ENCODE data around the gene TPCN2.

TPCN2 gene

DNA sequence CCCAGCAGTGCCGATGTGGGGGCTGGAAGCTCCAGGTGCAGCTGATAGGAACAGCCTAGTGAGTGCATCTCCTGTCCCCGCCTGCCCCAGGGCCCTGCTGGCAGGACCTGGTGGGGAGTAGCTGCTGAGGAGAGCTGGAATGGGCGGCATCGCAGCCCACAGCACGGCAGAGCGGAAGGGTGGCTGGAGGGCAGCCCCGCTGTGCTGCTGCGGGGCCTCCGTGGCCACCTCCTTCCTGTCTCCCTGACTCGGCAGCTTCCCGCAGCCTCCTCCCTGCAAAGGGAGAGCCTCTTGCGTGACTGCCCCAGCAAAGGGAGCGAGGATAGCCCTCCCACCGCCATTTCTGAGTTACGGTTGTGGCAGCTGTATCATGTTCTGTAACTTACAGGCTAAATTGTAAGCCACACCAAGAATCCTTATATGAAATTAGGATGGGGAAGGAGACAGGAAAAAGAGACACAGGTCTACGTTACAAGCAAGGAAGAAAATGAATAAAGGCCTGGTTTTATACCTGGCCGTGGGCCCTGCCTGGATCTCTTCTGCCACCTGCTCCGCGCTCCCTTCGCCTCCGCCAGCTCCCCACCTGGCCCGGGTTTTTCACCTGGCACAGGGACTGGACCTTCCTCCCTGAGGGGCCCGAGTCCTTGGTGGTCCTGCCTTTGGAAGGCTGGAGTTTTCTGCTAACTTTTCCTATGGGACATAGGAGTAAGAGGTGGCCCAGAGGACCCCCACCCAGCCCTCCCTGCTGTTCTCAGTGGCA, 10.0 kb downstream of the TPCN2 start:
- no peak for DNase-seq

DNA sequence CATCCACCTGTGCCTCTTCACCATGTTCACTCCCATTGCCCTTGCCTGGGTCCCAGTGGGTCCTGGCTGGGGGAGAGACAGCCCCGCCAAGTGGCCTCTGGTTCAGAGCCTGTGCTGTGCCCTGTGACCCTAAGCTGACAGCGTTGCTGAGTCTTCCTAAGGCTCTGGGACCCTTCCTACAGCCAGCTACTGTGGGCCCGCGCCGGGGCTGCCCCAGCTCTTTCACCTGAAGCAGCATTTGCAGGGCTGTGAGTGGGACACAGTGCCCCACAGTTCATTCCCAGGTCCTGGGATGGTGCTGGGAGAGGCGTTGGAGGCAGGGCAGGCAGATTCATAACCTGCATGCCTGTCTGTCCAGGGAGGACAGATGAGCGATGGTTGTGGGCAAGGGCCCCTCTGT, 10.7 kb downstream of the TPCN2 start:
- DNase-seq, result no peak

DNA sequence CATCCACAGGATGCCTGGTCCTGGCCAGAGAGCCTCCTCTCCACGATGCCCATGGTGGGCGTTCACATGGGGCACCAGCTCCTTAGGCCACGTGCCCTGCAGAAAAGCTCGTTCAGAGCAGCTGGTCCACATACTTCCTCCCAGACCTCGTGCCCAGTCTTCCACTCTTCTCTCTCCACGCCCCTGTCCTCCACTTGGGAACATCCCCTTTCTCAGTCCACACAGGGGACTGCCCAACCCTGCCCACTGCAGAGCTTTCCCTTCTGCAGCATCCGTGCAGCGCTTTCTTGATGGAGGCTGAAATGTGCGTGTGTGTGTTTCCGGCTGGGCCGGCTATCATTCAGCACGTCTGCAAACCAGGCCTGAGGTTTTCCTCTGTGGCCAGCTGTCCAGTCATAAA, 11.3 kb downstream of the TPCN2 start:
- no peak for DNase-seq

DNA sequence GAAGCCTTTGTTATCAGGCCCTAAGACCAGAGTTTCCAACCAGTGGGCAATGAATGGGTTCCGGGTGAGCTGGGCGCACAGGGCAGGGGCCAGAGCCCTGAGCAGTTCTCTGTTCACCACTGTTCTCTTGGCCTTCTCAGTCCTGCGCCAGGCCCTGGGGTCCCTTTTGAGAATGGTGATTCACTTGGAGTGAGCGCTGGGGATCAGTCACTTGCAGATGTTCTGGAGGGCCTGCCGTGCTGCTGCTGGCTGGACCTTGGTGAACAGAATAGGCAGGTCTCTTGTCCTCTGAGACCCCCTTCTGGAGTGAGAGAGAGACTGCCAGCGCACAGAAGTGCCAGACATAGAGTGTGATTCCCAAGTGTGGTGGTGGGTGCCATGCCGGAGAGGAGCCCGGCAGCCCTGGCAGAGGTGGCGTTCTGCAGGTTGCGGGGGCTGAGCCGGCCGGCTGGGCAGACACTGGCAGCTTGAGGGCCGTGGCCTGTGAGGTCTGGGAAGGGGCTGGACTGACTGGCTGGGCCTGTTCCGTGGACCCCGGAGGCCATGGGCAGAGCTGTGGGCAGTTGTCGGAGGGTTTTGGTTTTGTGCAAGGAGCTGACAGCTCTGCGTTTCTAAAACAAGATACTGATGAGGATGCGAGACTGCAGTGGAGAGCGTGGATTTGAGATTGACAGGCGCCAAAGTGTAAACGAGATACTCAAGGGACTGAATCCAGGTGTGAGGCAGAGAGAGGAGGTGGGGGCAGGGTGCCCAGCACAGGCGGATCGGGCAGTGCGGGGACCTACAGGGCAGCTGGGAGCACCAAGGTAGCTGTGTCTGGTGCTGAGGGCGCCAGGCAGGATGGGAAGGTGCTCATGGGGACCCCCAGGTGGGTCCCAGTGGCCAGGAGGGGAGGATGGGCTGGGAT, 12.3 kb downstream of the TPCN2 start:
- DNase-seq, result no peak

DNA sequence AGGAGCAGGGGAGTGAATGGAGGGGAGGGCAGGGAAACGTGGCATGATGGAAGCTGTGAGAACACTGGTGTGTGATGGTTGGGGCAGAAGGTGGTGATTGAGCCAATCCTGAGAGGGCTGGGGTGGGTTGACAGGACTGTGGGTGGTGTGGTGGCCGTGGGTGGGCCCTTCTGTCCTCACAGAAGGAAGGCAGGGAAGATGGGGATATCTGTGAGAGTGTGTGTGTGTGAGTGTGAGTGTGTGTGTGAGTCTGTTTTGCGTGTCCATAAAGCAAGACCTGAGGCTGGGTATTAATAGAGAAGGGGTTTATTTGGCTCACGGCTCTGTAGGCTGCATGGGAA, 13.0 kb downstream of the TPCN2 start:
- no peak for DNase-seq

DNA sequence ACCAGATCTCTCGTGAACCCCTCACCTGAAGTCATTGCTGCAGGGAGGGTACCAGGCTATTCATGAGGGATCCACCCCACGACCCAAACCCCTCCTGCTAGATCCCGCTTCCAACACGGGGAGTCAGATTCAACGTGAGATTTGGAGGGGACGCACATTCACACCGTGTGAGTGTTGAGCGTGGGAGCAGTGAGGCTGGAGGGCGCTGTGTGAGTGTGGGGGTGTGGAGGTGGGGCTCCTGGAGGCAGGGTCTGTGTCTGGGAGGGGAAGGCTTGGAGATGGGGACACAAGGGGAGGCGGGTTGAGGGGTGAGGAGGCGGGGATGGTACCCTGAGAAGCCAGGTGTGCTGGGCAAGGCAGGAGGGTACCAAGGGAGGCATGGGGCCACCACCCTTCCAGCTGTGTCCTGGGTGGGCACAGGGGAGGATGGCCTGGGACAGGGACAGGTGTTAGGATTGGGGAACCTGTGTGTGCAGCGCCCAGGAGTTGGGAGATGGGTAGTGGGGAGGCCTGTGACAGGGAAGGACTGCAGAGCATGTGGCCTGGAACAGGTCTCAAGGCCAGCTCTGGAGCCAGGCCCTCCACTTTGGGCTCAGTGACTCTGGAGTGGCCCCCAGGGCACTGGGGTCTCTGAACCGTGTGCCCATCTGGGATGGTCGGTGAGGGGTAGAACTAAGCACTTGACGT, 13.6 kb downstream of the TPCN2 start:
- DNase-seq, result no peak

DNA sequence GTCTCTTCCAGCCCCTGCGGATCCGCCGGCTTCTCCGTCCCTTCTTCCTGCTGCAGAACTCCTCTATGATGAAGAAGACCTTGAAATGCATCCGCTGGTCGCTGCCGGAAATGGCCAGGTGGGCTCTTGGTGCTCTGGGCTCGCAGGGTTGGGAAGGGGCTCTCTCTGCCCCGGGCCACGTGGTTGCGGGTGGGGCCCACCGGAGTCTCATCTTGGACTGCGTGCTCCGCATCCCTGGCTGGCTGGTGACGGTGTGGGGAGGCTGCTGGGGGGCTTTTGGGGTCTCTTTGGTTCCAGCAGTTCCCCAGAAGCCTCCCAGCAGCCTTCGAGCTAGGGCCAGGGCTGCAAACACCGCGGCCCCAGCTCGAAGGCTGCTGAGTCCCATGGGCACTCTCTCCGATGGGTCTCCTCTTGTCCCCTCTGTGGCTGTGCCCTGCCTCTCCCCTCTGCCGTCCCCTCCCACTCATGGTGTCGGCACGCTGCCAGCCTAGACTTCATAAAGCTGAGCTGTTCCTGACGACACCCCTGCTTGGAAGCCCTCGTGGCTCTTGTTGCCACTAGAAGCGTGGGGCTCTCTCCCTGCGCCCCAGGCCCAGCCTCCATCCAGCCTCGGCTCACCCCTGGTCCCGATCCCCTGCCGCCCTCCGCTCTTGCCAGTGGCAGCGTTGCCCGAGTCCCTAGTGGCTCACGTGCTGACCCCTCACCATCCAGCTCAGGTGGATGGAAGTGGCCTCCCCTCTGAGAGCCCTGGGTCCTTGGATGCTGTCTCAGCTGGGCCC, 14.3 kb downstream of the TPCN2 start:
- no peak for DNase-seq

DNA sequence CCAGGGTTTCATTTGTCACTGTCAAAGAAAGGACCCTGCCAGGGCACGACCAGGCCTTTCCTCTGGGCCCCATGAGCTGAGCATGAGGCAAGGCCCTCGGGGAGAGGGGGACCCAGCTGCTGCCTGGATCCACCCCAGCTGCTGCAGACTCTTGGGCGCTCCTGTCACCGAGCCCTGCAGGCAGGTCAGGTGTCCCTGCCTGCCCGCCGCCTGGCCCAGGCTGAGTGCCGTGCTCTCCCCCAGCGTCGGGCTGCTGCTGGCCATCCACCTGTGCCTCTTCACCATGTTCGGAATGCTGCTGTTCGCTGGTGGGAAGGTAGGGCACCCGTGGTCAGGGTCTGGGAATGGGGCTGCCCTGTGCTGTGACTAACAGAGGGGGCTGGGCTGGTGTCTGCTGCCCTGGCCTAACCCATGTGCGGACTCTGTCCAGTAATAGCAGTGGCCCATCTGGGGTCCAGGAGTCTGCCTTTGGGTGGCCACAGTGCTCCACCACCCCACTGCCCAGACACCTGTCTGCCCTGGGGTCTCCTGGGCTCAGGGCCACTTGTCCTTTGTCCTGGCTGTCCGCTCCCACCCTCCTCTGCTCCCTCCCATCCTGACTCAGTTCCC, 15.0 kb downstream of the TPCN2 start:
- no peak for DNase-seq

DNA sequence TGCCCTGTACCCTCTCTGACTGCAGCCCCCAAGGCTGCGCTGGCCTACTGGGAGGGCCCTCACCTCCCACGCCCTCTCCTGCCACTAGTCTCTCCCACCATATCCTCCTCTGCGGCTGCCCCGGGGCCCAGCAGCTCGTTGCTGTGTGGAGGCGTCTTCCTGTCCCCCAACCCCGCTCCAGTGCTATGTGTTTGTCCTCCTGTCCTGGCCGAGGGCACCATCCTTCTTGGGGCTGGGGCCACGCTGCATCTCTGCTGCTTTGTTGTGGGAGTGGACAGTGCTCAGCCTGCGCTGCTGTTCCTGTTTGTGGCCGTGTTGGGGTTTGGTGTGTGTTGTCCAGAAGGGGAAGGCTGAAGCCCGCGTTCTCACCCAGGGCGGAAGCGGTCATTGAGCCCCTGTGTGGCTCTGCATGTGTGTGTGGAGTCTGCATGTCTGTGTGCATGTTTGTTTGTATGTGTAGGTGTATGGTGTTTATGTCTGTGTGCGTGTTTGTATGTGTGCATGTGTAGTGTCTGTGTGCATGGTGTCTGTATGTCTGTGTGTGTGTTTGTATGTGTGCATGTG, 15.7 kb downstream of the TPCN2 start:
- no peak for DNase-seq

DNA sequence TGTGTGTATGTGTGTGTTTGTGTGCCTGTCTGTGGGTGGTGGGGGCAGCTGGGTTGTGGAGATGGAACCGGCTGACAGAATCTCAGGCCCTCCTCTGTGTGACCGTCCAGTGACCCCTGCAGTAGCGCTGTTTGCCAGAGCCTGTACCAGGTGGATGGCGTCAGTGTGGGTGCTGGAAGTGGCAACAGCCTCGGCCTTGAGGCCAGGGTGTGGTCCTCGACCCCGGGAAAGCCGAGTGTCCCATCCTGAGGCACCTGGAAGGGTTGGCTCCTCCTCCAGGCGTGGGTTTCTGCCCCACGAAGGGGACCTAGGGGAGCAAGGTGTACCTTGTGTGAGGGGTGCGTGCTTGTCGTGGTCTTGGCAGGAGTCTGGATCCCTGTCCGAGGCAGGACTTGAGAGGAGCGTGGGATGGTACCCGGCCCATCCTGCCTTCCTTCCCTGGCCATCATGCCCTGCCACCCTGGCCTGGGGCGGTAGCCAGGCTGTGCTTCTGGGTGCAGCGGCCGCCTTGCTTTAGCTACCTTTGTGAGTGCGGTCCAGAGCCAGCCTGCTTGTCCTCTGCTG, 16.5 kb downstream of the TPCN2 start:
- no peak for DNase-seq

DNA sequence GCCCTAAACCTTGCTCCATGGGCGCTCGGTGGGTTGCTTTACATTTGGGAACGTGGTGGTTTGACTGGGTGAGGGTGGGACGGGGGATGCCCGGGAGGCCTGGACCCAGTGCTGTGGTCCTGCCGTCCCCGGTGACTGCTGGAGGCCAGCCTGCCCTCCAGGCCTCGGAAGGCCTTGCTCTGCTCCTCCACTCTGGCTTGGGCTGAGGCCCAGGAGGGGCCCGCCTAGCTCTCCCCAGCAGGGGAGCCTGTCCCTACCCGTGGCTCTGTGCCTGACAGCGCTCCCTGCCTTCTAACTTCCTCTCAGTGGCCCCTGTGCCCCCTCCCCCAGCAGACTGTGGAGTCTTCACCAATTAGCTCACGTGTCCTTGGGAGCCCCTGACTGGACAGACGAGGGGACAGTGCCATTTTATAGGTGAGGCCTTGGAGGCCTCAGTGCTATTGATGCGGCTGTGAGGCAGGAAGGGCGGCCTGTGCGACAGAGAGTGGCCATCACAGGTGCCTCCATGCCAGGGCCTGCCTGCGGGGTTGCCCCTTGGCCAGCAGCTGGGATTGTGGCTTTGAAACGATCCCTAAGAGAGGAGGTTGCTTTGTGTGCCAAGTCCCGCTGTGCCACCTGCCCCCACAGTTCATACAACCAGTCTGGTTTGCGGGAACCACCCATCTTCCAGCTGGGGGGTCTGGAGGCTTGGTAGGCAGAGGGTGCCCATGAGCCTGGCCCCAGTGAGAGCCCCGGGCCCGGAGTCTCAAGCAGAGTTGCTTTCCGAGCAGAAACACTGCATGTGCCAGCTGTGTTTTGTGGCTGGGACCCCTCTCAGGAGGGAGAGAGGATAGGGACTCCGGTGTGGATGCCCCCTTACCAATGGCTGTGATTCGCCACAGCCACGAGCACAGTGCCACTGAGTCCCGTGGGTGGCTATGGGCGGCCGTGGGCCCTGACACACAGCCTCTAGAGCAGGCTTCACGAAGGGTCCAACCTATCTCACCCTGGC, 17.7 kb downstream of the TPCN2 start:
- DNase-seq, result no peak

DNA sequence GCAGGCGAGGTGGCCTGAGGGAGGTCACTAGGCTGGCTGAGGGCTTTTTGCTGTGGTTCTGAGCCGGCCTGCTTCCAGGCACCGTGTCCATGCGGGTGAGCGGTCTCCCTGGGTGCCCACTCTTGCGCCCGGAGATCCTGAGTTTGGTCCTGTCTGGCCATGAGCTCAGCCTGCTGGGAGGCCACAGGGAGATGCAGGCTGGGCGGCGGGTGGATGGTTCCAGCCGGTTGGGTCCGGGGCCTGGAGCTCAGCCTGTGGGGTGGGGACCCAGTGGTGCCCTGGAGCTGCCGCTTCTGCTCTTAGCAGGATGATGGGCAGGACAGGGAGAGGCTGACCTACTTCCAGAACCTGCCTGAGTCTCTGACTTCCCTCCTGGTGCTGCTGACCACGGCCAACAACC, 18.5 kb downstream of the TPCN2 start:
- no peak for DNase-seq

DNA sequence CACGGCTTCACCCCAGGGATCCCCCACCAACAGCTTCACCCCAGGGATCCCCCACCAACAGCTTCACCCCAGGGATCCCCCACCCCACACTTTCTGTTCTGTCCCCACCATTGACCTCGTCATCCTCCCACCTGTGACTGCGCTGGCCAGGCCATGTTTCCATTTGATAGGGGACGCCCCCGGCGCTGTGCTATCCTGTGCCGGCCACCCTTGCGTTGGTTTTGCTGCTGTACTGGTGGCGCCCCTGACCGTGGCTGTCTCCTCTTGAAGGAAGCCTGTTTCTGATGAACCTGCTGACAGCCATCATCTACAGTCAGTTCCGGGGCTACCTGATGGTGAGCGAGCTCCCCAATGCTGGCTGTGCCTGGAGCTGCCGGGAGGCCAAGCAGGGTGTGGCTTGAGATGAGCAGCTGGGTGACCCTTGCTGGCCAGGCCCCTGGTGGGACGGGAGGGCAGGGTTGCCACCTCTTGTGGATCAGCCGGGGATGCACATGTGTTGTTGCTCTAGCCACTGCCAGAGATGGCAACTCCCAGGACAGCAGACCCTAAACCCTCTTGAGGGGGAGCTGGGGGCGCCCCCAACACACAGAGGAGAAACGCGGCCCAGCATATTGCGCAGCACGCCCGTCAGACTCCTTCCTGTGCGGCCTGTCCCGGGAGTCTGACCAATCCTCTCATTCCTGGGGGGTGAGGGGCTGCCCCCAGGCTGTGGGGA, 22.5 kb downstream of the TPCN2 start:
- no peak for DNase-seq

DNA sequence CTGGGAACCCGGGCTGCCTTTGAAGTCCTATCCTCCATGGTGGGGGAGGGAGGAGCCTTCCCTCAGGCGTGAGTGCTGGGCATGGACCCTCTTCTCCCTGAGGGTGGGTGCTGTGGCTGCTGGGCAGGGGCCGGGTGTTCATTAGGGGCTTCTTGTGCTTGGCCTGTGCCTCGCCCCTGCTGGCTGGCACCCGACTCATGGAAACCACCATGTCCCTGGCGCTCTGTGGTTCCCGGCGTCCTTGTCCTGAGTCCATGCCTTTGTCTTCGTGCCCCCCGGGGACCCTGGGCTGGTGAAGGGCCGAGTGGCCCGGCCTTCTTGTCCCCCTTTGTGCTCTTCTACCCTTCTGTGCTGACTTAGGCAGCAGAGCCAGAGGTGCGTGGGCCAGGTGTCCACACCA, 23.2 kb downstream of the TPCN2 start:
- no peak for DNase-seq

DNA sequence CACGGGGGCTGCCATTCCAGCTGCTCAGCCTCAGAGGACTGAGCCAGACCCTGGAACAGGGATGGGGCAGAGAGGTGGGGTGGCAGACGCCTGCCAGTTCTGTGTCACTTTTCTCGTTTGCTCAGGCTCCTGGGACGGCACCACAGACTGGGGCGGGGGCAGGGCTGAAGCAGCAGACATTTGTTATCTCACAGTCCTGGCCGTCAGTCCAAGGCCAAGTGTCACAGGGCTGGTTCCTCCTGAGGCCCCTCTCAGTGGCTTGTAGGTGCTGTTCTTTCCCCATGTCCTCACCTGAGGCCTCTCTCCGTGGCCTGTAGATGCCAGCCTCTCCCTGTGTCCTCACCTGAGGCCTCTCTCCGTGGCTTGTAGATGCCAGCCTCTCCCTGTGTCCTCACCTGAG, 24.7 kb downstream of the TPCN2 start:
- no peak for DNase-seq

DNA sequence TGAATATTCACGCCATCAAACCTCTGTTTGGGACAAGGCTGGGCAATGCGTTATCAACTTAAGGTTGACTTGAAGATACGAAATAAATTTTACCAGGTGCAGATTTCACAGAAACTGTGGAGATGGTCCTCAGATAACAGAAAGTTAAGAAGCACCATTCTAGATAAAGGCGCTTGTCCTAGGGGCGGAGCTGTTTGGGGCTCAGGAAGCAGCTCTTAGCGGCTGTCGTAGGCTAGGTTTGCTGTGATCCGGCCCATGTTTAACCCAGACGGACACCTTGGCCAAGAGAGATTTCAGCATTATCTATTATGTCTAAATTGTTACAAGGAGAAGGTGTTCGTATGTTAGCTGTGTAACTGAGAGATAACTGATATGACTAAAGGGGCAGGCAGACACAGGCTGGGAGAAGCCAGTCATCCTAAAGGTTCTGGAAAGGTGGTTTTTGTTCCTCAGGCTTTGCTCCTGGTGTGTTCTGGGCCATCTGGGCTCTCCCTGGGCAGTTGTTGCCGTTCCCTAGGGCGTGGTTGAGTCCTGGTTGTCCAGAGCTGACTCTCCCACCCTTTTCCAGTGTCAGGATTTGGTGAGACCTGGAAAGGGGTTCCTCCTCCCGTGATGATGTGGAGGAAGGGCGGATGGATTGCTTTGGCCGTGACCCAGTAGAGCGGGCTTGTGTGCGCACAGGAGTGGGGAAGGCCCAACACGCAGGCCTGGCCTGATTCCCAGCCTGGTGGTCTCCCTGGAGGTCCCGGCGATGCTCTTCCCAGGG, 25.8 kb downstream of the TPCN2 start:
- no peak for DNase-seq

DNA sequence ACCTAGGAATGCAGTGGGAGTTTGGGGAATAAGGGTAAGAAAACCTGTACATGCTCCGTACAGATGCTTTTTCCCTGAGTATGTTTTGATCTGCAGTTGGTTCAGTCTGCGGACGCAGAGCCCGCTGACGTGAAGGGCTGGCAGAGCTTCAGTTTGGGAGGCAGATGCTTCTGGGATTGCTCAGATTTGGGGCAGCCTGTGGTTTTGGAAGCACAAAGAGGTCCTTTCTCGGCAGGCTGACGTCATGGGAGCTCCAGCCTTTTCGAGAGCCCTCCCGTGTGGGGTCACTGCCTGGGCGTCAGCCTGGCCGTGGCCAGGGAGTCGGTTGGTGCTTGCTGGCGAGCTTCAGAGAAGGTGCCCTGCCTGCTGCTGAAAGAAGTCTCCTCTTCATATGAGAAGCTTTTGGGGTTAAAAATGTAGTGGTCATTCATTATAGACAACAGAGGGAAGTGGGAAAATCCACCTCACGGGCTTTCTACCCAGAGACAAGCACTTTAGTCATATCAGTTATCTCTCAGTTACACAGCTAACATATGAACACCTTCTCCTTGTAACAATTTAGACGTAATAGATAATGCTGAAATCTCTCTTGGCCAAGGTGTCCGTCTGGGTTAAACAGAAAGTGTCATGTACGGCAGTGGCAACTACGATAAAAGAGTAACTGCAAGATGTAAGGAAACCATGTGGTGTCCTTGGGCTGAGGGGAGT, 26.8 kb downstream of the TPCN2 start:
- DNase-seq, result no peak

DNA sequence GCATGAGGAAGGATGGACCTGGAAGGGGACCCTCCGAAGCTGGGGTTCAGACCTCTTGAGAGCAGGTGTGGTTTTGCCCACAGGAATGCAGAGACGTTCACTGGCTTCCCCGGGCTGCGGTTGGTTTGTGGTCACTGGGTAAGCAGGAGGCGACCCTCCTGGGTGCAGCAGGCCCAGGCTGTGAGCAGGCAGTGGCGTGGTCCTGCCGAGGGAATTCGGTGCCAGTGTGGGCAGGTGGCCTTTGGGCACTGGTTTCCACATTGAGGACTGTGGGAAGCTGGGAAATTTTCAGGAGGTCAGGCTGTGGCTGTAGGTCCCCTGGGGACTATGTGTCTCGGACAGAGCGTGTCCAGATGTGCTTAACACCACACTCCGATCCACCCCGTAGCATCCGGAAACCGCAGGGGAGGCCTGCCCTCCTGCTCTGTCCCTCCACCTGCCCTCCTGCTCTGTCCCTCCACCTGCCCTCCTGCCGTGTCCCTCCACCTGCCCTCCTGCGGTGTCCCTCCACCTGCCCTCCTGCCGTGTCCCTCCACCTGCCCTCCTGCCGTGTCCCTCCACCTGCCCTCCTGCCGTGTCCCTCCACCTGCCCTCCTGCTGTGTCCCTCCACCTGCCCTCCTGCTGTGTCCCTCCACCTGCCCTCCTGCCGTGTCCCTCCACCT, 27.5 kb downstream of the TPCN2 start:
- DNase-seq, result no peak

Measured in CD4-positive, alpha-beta T cell treated with Interleukin-17A for 4 hours (primary cell).